Stimulated activated naive CD4-positive, alpha-beta T cell treated with Interleukin-2 at 50 U/mL for 16 hours (primary cell): Measurements from ENCODE around the gene RPTOR.
"Not testable (repeated sequence)": the region's sequence is repeated elsewhere in the genome, so short reads cannot be mapped to it uniquely, and the experiment has no call there.

Source experiments
- DNase-seq: peaks from one replicate; lab custom pipeline; 2025; lab: John Stamatoyannopoulos, UW

RPTOR gene

GRCh38 chr17:80516171-80516932, 28.3 kb upstream of the RPTOR start:
- no peak for DNase-seq

DNA sequence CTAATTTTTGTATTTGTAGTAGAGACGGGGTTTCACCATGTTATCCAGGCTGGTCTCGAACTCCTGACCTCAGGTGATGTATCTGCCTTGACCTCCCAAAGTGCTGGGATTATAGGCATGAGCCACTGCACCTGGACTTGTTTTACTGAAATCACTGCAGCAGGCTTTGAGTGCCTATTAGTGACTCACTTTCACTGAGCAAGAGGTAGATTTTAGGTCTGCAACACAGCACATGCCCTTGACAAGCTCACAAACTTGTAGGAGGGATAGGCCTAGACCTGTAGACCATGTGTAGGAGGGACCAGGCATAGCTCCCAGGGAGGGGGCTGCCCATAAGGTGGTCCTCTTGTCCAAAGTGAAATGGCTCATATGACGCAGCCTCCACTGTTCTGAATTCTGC, 27.0 kb upstream of the RPTOR start:
- DNase-seq = no peak

GRCh38 chr17:80518392-80518791, 26.2 kb upstream of the RPTOR start:
- no peak for DNase-seq

- DNase-seq = no peak
These were observed 25.4 kb upstream of the RPTOR start for GRCh38 chr17:80519091-80519781.

GRCh38 chr17:80520810-80521455, 23.7 kb upstream of the RPTOR start:
- DNase-seq = no peak

DNA sequence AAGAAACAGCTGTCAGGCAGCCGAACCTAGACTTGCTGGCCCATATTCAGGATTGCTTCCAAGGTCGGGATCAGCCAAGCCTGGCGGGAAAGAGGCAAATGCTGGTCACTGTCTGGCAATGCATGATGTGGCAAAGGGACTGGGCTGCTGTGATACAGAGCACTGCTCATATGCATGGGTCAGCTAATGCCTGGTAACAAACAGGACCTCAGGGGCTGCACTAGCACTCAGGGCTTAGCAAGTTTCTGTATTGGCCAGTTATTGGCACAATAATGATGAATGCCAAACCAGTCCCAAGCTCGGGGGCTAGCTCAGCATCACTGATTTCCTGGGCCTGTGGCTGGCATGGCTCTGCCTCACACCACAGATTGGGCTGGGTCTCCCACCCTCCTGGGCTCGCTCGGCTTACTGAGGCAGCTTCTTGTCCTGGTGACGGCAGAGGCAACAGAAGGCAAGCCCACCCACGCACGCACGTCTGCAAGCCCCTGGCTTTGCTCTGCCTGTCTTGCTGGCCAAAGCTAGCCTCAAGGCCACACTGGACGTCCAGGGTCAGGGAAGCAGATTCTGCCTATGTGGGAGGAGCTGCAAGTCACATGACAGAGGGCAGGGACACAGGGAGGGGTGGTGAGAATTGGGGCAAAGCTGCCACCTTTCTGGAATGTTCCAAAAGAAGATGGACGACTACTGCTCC, 21.4 kb upstream of the RPTOR start:
- DNase-seq = no peak

- DNase-seq = no peak
These were observed 20.5 kb upstream of the RPTOR start for GRCh38 chr17:80523956-80524712.

- DNase-seq = no peak
These were observed 18.3 kb upstream of the RPTOR start for GRCh38 chr17:80526116-80526910.

- no peak for DNase-seq
These were observed 17.5 kb upstream of the RPTOR start for GRCh38 chr17:80527016-80527645.

DNA sequence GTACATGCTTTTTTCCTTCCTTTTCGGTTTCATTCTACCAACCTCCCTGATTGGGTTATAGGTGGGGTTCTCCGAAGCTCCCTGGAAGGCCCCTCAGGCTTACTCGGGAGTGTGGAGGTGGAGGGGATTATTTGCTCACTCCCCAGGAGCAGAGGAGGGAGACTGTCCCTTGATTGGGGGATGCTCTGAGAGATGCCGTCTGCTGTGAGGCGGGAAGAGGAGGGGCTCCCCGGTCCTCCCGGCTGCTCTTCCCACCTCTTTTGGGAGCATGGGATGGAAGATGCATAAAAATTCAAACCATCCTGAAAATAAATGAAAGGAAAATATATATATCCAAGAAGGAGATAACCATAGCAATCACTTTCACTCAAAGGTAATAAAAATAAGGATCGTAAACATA, 16.1 kb upstream of the RPTOR start:
- no peak for DNase-seq

- no peak for DNase-seq
These were observed 15.3 kb upstream of the RPTOR start for GRCh38 chr17:80529104-80529903.

DNA sequence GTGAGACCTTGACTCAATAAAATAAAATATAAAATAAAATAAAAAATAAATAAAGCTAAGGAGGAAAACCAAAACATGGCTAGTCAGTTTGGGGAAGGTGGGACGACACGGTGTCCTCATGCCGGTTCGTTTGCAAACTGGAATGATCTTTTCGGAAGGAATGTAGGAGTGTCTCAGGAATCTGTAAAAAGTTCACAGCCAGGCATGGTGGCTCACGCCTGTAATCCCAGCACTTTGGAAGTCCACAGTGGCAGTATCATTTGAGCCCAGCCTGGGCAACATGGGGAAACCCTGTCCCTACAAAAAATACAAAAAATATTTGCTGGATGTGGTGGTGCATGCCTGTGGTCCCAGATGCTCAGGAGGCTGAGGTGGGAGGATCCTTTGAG, 14.7 kb upstream of the RPTOR start:
- no peak for DNase-seq

DNA sequence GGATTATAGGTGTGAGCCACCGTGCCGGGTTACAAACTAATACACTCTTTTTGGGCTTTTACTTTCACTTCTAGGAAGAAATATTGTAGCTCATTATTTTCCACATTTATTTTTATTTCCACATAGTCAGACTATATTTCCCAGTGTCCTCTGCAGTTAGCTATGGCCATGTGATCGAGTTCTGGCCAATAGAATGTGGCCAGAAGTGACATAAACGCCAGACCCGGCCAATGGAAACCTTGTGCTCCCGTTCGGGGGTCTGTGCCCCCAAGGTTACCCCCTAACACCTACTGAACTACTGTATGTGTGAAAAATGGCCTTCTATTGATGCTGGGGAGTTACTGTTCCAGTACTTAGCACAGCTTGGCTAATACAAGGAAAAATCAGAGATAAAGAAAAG, 13.2 kb upstream of the RPTOR start:
- no peak for DNase-seq

- DNase-seq = not testable (repeated sequence)
These were observed 7.3 kb upstream of the RPTOR start for GRCh38 chr17:80537386-80537785.

- DNase-seq = no peak
These were observed 6.2 kb upstream of the RPTOR start for GRCh38 chr17:80538484-80538883.

DNA sequence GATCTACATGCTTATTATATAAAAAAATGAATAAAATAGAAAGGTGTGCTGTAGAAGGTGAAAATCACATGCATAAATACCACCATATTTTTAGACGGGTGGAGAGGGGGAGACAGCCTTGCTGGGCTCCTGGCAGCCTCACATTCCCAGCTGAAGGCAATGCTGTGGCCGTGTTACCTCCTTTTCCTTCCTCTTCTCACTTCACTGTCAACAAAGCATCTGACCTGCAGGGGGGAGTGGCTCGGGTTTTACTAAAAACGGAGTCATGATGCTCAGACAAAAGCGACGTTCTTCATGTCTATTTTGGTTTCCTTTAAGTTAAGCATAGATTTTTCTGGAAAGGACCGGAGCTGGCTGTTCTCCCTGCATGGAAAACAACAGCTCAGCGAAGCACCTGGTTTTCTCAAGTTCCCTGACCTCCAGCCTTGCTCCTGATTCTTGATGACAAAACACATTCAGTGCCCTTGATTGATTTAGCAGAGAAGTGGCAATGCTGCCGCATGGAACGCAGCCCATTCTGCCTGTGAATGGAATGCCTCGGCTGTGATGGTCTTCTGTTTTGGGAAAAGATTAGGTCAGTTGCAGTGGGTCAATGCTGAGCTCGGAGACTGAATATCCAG, 5.5 kb upstream of the RPTOR start:
- DNase-seq = no peak

DNA sequence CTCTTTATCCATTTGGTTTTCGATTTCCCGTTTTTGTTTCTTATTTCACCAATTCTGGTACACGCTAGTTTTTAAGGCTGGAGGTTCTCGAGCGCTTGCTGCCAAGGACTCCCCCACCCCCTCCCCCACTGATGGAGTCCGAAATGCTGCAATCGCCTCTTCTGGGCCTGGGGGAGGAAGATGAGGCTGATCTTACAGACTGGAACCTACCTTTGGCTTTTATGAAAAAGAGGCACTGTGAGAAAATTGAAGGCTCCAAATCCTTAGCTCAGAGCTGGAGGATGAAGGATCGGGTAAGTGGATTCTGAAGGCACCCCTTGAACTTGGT, 825 bp downstream of the RPTOR start:
- no peak for DNase-seq

DNA sequence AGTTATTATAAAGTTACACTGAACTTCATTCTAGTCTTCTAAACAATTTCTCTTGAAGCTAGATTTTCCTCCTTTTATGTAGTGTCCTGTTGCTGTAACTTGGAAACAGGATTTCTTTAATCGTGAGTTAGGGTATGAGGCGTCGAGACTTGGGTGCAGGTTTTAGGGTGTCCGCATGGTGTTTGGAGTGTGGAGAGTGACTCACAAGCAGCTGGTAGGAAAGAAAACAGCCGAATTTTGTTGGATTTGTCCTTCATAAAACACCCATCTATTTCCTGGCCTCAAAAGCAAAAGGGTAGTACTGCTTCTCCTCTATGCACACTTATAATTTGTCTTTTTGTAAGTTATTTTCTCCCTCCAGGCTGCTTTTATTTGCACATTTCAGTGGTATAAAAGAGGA, 1.6 kb downstream of the RPTOR start:
- DNase-seq = no peak

GRCh38 chr17:80552523-80552922, 7.9 kb downstream of the RPTOR start:
- DNase-seq = no peak
